ENCODE results near the gene COL9A2.

DNA sequence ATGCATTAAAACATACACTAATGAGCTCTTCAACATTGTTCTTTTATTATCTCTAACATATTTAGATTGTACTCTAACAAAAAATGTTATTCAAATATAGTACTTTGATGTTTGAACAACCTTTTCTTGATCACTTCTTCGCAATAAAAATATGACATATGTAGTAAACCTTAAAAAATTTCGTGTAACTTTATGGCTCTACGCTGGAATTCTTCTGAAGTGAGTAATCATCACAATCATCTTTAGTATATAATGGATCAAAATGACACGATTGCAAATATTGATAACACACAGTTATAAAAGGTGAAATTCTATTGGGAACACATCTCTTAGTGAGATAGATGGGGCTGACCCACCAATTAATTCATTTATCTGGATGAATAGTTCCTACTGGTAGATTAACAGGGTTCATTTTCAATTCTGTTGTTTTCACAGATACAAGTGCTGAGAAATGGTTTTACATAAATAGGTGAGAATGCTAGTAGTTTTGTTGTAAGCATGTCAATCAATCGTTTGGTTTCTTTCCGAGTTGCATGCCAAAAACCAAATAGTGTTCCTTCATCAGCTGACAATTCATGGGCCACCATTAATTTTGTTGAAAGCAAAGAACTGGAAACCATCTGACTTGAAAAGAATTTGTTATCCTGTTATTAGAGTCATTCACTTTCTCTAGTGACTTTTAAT, 60.5 kb downstream of the COL9A2 start:
- TF ChIP-seq, protein P1, sequence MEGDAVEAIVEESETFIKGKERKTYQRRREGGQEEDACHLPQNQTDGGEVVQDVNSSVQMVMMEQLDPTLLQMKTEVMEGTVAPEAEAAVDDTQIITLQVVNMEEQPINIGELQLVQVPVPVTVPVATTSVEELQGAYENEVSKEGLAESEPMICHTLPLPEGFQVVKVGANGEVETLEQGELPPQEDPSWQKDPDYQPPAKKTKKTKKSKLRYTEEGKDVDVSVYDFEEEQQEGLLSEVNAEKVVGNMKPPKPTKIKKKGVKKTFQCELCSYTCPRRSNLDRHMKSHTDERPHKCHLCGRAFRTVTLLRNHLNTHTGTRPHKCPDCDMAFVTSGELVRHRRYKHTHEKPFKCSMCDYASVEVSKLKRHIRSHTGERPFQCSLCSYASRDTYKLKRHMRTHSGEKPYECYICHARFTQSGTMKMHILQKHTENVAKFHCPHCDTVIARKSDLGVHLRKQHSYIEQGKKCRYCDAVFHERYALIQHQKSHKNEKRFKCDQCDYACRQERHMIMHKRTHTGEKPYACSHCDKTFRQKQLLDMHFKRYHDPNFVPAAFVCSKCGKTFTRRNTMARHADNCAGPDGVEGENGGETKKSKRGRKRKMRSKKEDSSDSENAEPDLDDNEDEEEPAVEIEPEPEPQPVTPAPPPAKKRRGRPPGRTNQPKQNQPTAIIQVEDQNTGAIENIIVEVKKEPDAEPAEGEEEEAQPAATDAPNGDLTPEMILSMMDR (IDR thresholded peaks at IDR 0.05) = no peak
- TF ChIP-seq POLR2A (IDR thresholded peaks at IDR 0.05) = no peak
- TF ChIP-seq EP300 (IDR thresholded peaks at IDR 0.05) = no peak
